Neural progenitor cell (in vitro differentiated cells): ENCODE measurements around the gene SEMA6A. TPM values are rescaled to one million over a fixed set of nuclear protein-coding genes. Genes with fewer than 3 reads are reported as not detected.

Experiments used
- DNase-seq: peaks from one replicate; pipeline ENCODE4 v3.0.0-alpha.2; 2016; ENCODE audit warnings: low spot score
- H2AFZ ChIP-seq: fragments of 200-600 bp; sonication (generic); replicated peaks from 2 replicates; pipeline ENCODE4 v1.6.1; 2016; ENCODE audit warnings: antibody characterized with exemption
- H3F3A ChIP-seq: fragments of 200-600 bp; sonication (generic); 2 replicates; pipeline ENCODE4 v1.6.1; 2016; ENCODE audit warnings: antibody characterized with exemption, low read depth
- H3K27ac ChIP-seq: fragments of 200-600 bp; sonication (generic); 2 replicates; pipeline ENCODE4 v1.5.1; 2016; ENCODE audit warnings: mild to moderate bottlenecking
- H3K27me3 ChIP-seq: fragments of 200-600 bp; sonication (generic); 2 replicates; pipeline ENCODE4 v1.6.1; 2016; ENCODE audit warnings: mild to moderate bottlenecking, moderate library complexity
- H3K36me3 ChIP-seq: fragments of 200-600 bp; sonication (generic); 2 replicates; pipeline ENCODE4 v1.5.1; 2016
- H3K4me1 ChIP-seq: fragments of 200-600 bp; sonication (generic); 2 replicates; pipeline ENCODE4 v1.6.1; 2016; ENCODE audit warnings: mixed run types
- H3K4me2 ChIP-seq: fragments of 200-600 bp; sonication (generic); 2 replicates; pipeline ENCODE4 v1.6.1; 2016
- H3K4me3 ChIP-seq: fragments of 200-600 bp; sonication (generic); 2 replicates; pipeline ENCODE4 v1.5.1; 2016
- H3K79me2 ChIP-seq: fragments of 200-600 bp; sonication (generic); 2 replicates; pipeline ENCODE4 v1.6.1; 2016; ENCODE audit warnings: low read depth
- H3K9ac ChIP-seq: fragments of 200-600 bp; sonication (generic); 2 replicates; pipeline ENCODE4 v1.6.1; 2016
- H3K9me3 ChIP-seq: fragments of 200-600 bp; sonication (generic); 2 replicates; pipeline ENCODE4 v1.5.1; 2016; ENCODE audit warnings: low read depth
- H4K20me1 ChIP-seq: fragments of 200-600 bp; sonication (generic); 2 replicates; pipeline ENCODE4 v1.6.1; 2016; ENCODE audit warnings: low read depth
- H3K27ac Mint-ChIP-seq: 3 replicates; pipeline ENCODE4 v1.8.0; 2021; ENCODE audit warnings: mixed read lengths
- H3K27me3 Mint-ChIP-seq: 2 replicates; pipeline ENCODE4 v1.8.0; 2022; ENCODE audit warnings: low read depth, mild to moderate bottlenecking, inconsistent platforms, moderate library complexity, mixed read lengths; ENCODE audit not compliant: insufficient read depth
- H3K36me3 Mint-ChIP-seq: 3 replicates; pipeline ENCODE4 v1.8.0; 2021; ENCODE audit warnings: mixed read lengths
- H3K4me1 Mint-ChIP-seq: 3 replicates; pipeline ENCODE4 v1.8.0; 2021; ENCODE audit warnings: mixed read lengths
- H3K4me3 Mint-ChIP-seq: 3 replicates; pipeline ENCODE4 v1.8.0; 2021; ENCODE audit warnings: mild to moderate bottlenecking, moderate library complexity, mixed read lengths
- H3K9me3 Mint-ChIP-seq: 3 replicates; pipeline ENCODE4 v1.8.0; 2020; ENCODE audit warnings: mixed read lengths
- total RNA-seq: library from RNA; depleted of rRNA; stranded (reverse); fragments of >200 nt; gene quantifications from 2 replicates; pipeline ENCODE4 v1.2.3, GENCODE V29; 2015; ENCODE audit warnings: low replicate concordance
- TF ChIP-seq, protein P1 (sequence below): fragments of 200-600 bp; sonication (generic); IDR thresholded peaks from 2 replicates; pipeline ENCODE4 v1.5.1; 2017; ENCODE audit warnings: antibody characterized with exemption, mild to moderate bottlenecking

The SEMA6A gene
- total RNA-seq, 1 donor from 2014 or later, result 86.4 TPM

DNA sequence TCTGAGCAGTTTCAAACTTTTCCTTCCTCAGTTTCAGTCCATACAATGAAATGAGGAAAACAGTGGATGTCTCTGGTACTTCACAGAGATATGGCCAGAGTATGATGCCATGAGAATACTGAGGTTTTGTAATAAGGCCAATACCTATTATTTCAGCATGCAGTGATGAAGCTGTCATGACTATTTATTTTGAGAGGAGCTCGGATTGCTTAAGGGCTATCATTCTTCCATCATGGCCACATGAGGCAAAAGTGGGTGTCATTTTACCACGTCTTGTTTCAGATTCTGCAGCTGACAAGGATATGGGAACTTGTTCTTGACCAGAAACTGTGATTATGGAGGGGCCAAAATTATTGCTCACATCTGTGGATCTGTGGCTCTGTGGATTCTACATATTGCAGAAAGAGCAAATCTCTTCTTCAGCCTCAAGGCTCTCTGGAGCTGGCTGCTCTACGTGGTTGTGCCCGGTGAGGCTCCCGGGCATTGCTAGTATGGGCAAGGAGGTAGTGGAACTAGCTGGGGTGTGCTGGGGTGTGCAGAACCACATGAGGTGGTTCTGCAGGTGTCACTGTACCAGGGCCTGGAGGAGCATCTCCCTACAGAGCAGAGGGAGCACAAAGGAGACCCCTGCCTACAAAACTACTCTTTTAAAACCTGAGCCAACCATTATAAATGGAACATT, 180.3 kb downstream of the SEMA6A start:
- no peak for DNase-seq
- Mint-ChIP-seq H3K27me3 (no peaks in the 10 kb centered on the region), H3K9me3 (no peaks in the 10 kb centered on the region), H3K4me3 (no peak overlapping the region), H3K4me1 (peaks cover 23% of the 10 kb centered on the region), H3K36me3 (no peaks in the 10 kb centered on the region), H3K27ac (peak overlapping the region; percentile 18)
- H3K27ac ChIP-seq, result peak overlapping the region; percentile 82
- H3K9me3 ChIP-seq, result no peaks in the 10 kb centered on the region
- no peaks in the 10 kb centered on the region for H3K79me2 ChIP-seq
- no peak overlapping the region for H3K4me3 ChIP-seq
- no peaks in the 10 kb centered on the region for H3K36me3 ChIP-seq
- no peaks in the 10 kb centered on the region for H3K27me3 ChIP-seq
- peaks cover 17% of the 10 kb centered on the region for H3K4me1 ChIP-seq
- no peaks in the 10 kb centered on the region for H4K20me1 ChIP-seq
- peaks cover 22% of the 10 kb centered on the region for H3F3A ChIP-seq
- TF ChIP-seq, protein P1, sequence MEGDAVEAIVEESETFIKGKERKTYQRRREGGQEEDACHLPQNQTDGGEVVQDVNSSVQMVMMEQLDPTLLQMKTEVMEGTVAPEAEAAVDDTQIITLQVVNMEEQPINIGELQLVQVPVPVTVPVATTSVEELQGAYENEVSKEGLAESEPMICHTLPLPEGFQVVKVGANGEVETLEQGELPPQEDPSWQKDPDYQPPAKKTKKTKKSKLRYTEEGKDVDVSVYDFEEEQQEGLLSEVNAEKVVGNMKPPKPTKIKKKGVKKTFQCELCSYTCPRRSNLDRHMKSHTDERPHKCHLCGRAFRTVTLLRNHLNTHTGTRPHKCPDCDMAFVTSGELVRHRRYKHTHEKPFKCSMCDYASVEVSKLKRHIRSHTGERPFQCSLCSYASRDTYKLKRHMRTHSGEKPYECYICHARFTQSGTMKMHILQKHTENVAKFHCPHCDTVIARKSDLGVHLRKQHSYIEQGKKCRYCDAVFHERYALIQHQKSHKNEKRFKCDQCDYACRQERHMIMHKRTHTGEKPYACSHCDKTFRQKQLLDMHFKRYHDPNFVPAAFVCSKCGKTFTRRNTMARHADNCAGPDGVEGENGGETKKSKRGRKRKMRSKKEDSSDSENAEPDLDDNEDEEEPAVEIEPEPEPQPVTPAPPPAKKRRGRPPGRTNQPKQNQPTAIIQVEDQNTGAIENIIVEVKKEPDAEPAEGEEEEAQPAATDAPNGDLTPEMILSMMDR, result no peak
- H3K4me2 ChIP-seq, result peak overlapping the region; percentile 62
- H2AFZ ChIP-seq, result no peak overlapping the region
- H3K9ac ChIP-seq, result no peak overlapping the region
